Endothelial cell of umbilical vein (primary cell): ENCODE results near the gene KRTAP10-12. TPM values are rescaled to one million over a fixed set of nuclear protein-coding genes. Genes with fewer than 3 reads are reported as not detected.

Experiments
- BruUV-seq: library from RNA; stranded (reverse); fragments of 400-500 nt; replicated peaks from 2 replicates; lab custom pipeline; 2021; lab: Mats Ljungman, UMichigan
- CTCF ChIA-PET: fragments of 300-600, 350-600 bp; sonication (Branson Sonifier 250); formaldehyde crosslinking; loops from one replicate; lab custom pipeline; 2021; ENCODE audit warnings: antibody characterized with exemption, inconsistent platforms; lab: Charles Lee
- POLR2A ChIA-PET: fragments of 300-600, 350-600 bp; sonication (Branson Sonifier 250); formaldehyde crosslinking; loops from one replicate; lab custom pipeline; 2021; ENCODE audit warnings: antibody characterized with exemption, inconsistent platforms; lab: Charles Lee
- DNase-seq: peaks from one replicate; pipeline ENCODE4 v3.0.0-alpha.2; 2011; ENCODE audit warnings: low read depth, low spot score
- FAIRE-seq: peaks from 2 replicates; lab custom pipeline; 2011; peaks lifted over from hg19 to GRCh38; lab: Jason Lieb, UNC
- H2AFZ ChIP-seq: 2 replicates; pipeline ENCODE4 v1.6.0; 2012; ENCODE audit warnings: low read depth, low read length, control low read depth, inconsistent platforms
- H3K27ac ChIP-seq: 2 replicates; pipeline ENCODE4 v1.5.1; 2011; ENCODE audit warnings: low read depth, mild to moderate bottlenecking, control low read depth, low read length, moderate library complexity; ENCODE audit not compliant: insufficient read depth
- H3K27me3 ChIP-seq, 2 experiments: 2 replicates each; pipeline versions ENCODE4 v1.6.0 to v1.6.1; 2011; ENCODE audit warnings: low read length in 2 of 2, mixed read lengths in 1 of 2; ENCODE audit not compliant: control insufficient read depth in 2 of 2, insufficient read depth in 2 of 2
- H3K36me3 ChIP-seq, 2 experiments: 2 replicates in 1 of 2; 3 replicates in 1 of 2; pipeline ENCODE4 v1.5.1; 2011; ENCODE audit warnings: low read length in 2 of 2, mild to moderate bottlenecking in 1 of 2, moderate library complexity in 1 of 2; ENCODE audit not compliant: control insufficient read depth in 2 of 2, insufficient read depth in 2 of 2; ENCODE audit errors: extremely low read depth in 1 of 2
- H3K4me1 ChIP-seq: 3 replicates; pipeline ENCODE4 v1.5.1; 2011; ENCODE audit warnings: mild to moderate bottlenecking, low read length; ENCODE audit not compliant: control insufficient read depth, insufficient read depth; ENCODE audit errors: extremely low read depth
- H3K4me2 ChIP-seq: 2 replicates; pipeline ENCODE4 v1.6.1; 2011; ENCODE audit warnings: low read length, control low read depth, mixed read lengths; ENCODE audit not compliant: insufficient read depth
- H3K4me3 ChIP-seq, 3 experiments: fragments of 200-600 bp in 1 of 3; sonication (generic), shearing (Covaris generic) in 1 of 3; replicated peaks in 1 of 3; 2 replicates each; pipeline ENCODE4 v1.5.1; 2011 to 2016; ENCODE audit warnings: control low read depth in 3 of 3, low read length in 3 of 3, mild to moderate bottlenecking in 2 of 3, inconsistent platforms in 1 of 3, low read depth in 1 of 3, moderate library complexity in 1 of 3; ENCODE audit not compliant: insufficient read depth in 1 of 3
- H3K79me2 ChIP-seq: 2 replicates; pipeline ENCODE4 v1.6.0; 2012; ENCODE audit warnings: low read length, inconsistent platforms; ENCODE audit not compliant: control insufficient read depth, insufficient read depth
- H3K9ac ChIP-seq: replicated peaks from 2 replicates; pipeline ENCODE3; 2011; ENCODE audit warnings: low read length, control low read depth; ENCODE audit not compliant: insufficient read depth; ENCODE audit errors: extremely low read depth
- H3K9me1 ChIP-seq: replicated peaks from 3 replicates; pipeline ENCODE4 v1.6.0; 2011; ENCODE audit warnings: mild to moderate bottlenecking, low read length; ENCODE audit not compliant: control insufficient read depth, insufficient read depth; ENCODE audit errors: extremely low read depth
- H3K9me3 ChIP-seq: replicated peaks from 2 replicates; pipeline ENCODE4 v1.5.1; 2012; ENCODE audit warnings: low read length, inconsistent platforms; ENCODE audit not compliant: control insufficient read depth, insufficient read depth
- H4K20me1 ChIP-seq: replicated peaks from 2 replicates; pipeline ENCODE3; 2011; ENCODE audit warnings: mild to moderate bottlenecking, low read length; ENCODE audit not compliant: control insufficient read depth, insufficient read depth; ENCODE audit errors: extremely low read depth
- EZH2 ChIP-seq: IDR thresholded peaks from 2 replicates; pipeline ENCODE4 v1.6.1; 2012; ENCODE audit warnings: borderline replicate concordance, low read depth, mild to moderate bottlenecking, moderate library complexity, low read length, inconsistent platforms; ENCODE audit not compliant: severe bottlenecking
- FOS ChIP-seq: IDR thresholded peaks from 2 replicates; pipeline ENCODE4 v1.6.1; 2011; ENCODE audit warnings: mild to moderate bottlenecking, low read length, moderate library complexity, borderline replicate concordance; ENCODE audit not compliant: insufficient read depth
- POLR2A ChIP-seq: IDR thresholded peaks from 2 replicates; pipeline ENCODE4 v1.6.1; 2012; ENCODE audit warnings: low read depth, mild to moderate bottlenecking, control low read depth, low read length
- POLR2AphosphoS5 ChIP-seq: IDR thresholded peaks from 2 replicates; pipeline ENCODE4 v1.6.1; 2012; ENCODE audit warnings: low read depth, mild to moderate bottlenecking, control low read depth, low read length, moderate library complexity; ENCODE audit not compliant: insufficient read depth
- dilution Hi-C: fragments of 300-500 bp; cut with MboI; formaldehyde crosslinking; loops from one replicate; pipeline ENCODE4 v1.15.0; 2019; ENCODE audit warnings: low sequenced_read_pairs; ENCODE audit not compliant: extremely low pct_ligation_motif_present
- intact Hi-C: fragments of 100-400 bp; cut with micrococcal nuclease; formaldehyde crosslinking; loops from one replicate; pipeline ENCODE4 v1.10.0; 2022
- polyA plus RNA-seq, 4 experiments: library from polyadenylated mRNA; depleted of rRNA in 3 of 4; stranded (reverse) in 3 of 4; unstranded in 1 of 4; fragments of >200 nt; gene quantifications; 2 replicates each; pipeline versions ENCODE4 v1.2.1 to v1.2.3, GENCODE V29; 2011 to 2012; ENCODE audit warnings: missing spikeins in 1 of 4
- total RNA-seq: library from RNA; stranded (reverse); gene quantifications from 2 replicates; pipeline ENCODE4 v1.2.3, GENCODE V29; 2021
- TF ChIP-seq, protein P1 (sequence below): IDR thresholded peaks from 2 replicates; pipeline ENCODE4 v1.6.1; 2011; ENCODE audit not compliant: insufficient read depth, insufficient read length
- TF ChIP-seq, protein P2 (sequence below), 2 donors: IDR thresholded peaks; 1 replicate in 1 of 2; 2 replicates in 1 of 2; pipeline ENCODE4 v1.5.1; 2011; ENCODE audit warnings: low read length in 2 of 2, mild to moderate bottlenecking in 2 of 2, moderate library complexity in 2 of 2, control low read depth in 1 of 2, inconsistent platforms in 1 of 2, low read depth in 1 of 2; ENCODE audit not compliant: insufficient read depth in 1 of 2; ENCODE audit errors: extremely low read depth in 1 of 2

The KRTAP10-12 gene
- total and polyA plus RNA-seq, 2 donors (not counting 3 experiments of a cell fraction or from before 2014, with no cell fraction given) = not detected

DNA sequence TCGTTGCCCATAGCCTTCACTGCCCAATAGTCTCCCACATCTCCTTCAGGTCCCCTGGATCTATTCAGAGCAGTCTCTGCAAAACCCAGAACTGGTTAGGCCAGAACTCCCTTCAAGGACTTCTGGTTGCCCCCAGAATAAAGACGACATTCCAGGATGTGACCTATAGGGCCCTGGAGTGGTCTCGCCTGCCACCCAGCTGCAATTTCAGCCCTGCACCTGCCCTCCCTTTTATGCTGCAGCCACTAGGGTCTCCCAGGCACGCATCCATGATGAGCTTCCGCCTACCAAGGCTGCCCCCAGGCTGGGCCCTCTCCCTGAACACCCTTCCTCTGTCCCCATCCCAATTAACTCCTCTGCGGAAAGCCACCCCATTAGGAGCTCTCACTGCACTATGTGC lies 21.6 kb downstream of the KRTAP10-12 start:
- no peaks in the 10 kb centered on the region for H3K36me3 ChIP-seq
- no peak overlapping the region for H3K9ac ChIP-seq
- peaks cover 45 to 78% of the 10 kb centered on the region in 2 experiments for H3K27me3 ChIP-seq
- H2AFZ ChIP-seq = no peak overlapping the region
- no peaks in the 10 kb centered on the region for H3K4me1 ChIP-seq
- no peaks in the 10 kb centered on the region for H3K9me1 ChIP-seq
- no peaks in the 10 kb centered on the region for H4K20me1 ChIP-seq
- DNase-seq (no peak), FAIRE-seq (no peak)
- POLR2A ChIA-PET = no interaction called here
- H3K4me3 ChIP-seq = no peak overlapping the region
- CTCF ChIA-PET = interaction anchor here (1.0 to 1.8 kb wide), 3 partner anchors 21 to 75 kb away, joined by 5 to 6 read pairs (median 5); no protein-coding TSS in a partner anchor
- dilution Hi-C loops = no loop called here
- no peak overlapping the region for H3K27ac ChIP-seq
- H3K9me3 ChIP-seq = no peaks in the 10 kb centered on the region
- no peak overlapping the region for H3K4me2 ChIP-seq
- intact Hi-C loops = no loop called here
- TF ChIP-seq, protein P1, sequence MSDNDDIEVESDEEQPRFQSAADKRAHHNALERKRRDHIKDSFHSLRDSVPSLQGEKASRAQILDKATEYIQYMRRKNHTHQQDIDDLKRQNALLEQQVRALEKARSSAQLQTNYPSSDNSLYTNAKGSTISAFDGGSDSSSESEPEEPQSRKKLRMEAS = no peak
- TF ChIP-seq FOS (no peak), POLR2A (no peak), EZH2 (no peak), POLR2AphosphoS5 (no peak)
- TF ChIP-seq, protein P2, sequence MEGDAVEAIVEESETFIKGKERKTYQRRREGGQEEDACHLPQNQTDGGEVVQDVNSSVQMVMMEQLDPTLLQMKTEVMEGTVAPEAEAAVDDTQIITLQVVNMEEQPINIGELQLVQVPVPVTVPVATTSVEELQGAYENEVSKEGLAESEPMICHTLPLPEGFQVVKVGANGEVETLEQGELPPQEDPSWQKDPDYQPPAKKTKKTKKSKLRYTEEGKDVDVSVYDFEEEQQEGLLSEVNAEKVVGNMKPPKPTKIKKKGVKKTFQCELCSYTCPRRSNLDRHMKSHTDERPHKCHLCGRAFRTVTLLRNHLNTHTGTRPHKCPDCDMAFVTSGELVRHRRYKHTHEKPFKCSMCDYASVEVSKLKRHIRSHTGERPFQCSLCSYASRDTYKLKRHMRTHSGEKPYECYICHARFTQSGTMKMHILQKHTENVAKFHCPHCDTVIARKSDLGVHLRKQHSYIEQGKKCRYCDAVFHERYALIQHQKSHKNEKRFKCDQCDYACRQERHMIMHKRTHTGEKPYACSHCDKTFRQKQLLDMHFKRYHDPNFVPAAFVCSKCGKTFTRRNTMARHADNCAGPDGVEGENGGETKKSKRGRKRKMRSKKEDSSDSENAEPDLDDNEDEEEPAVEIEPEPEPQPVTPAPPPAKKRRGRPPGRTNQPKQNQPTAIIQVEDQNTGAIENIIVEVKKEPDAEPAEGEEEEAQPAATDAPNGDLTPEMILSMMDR (IDR thresholded peaks at IDR 0.05; ENCODE audit: extremely low read depth in 1 of 2, insufficient read depth in 1 of 2, low read depth in 1 of 2, low read length in 2 of 2) = no peak
- H3K79me2 ChIP-seq = no peaks in the 10 kb centered on the region
- BruUV-seq = no TSS peak
